ENCODE data around the gene WBP11. TPM values are rescaled to one million over a fixed set of nuclear protein-coding genes. Genes with fewer than 3 reads are reported as not detected.

Gene WBP11
- polyA plus RNA-seq (2013), result 46.9 TPM

GRCh38 chr12:14803011-14803829 lies at the start of gene WBP11, which contains the start of gene C12orf60:
Gene WBP11, minus strand, starts transcription at chr12:14803478. Its CDS starts 2,095 bp downstream, at chr12:14801383.
Gene C12orf60, plus strand, starts transcription at chr12:14803670. Its CDS starts 19,266 bp downstream, at chr12:14822936.
- DNase-seq, result peak; percentile 99
- Histone ChIP-seq H3K27ac (ENCODE audit: insufficient read depth in 1 of 2, low read depth in 1 of 2, low read length in 2 of 2, poor library complexity in 1 of 2, severe bottlenecking in 2 of 2) (peak within 1 kb of the TSS; percentile 91 to 97), H3K4me3 (ENCODE audit: control insufficient read depth in 1 of 7, extremely low read depth in 1 of 7, insufficient read depth in 4 of 7, low read depth in 2 of 7, low read length in 6 of 7) (peak within 1 kb of the TSS; percentile 86 to 99 (median 95)), H3K36me3 (ENCODE audit: control insufficient read depth in 4 of 4, insufficient read depth in 4 of 4, low read length in 3 of 4) (peaks cover 4 to 21% (median 7%) of the 10 kb centered on the region in 4 experiments), H3K4me1 (ENCODE audit: control extremely low read depth in 1 of 4, control insufficient read depth in 4 of 4, insufficient read depth in 4 of 4, low read length in 3 of 4) (peaks cover 2 to 23% (median 12%) of the 10 kb centered on the region in 4 experiments), H3K27me3 (replicated peaks in 2 of 5; ENCODE audit: control insufficient read depth in 4 of 5, insufficient read depth in 5 of 5, low read length in 4 of 5) (no peaks in the 10 kb centered on the region), H3K9me3 (ENCODE audit: control extremely low read depth in 1 of 5, control insufficient read depth in 4 of 5, insufficient read depth in 2 of 5, low read depth in 1 of 5, low read length in 4 of 5) (no peaks in the 10 kb centered on the region)
- CTCF ChIA-PET, result interaction anchor here (1.3 to 6.8 kb wide), 5 partner anchors 11 to 31 kb away, joined by 3 to 64 read pairs (median 6); a partner anchor contains a TSS
- WGBS (ENCODE audit: insufficient coverage), result under 1% methylated on average over 38 of the region's 50 CpGs
- POLR2A ChIA-PET, result interaction anchor here (0.5 kb wide), 1 partner anchor 85 kb away, joined by 5 read pairs; no protein-coding TSS in a partner anchor

DNA sequence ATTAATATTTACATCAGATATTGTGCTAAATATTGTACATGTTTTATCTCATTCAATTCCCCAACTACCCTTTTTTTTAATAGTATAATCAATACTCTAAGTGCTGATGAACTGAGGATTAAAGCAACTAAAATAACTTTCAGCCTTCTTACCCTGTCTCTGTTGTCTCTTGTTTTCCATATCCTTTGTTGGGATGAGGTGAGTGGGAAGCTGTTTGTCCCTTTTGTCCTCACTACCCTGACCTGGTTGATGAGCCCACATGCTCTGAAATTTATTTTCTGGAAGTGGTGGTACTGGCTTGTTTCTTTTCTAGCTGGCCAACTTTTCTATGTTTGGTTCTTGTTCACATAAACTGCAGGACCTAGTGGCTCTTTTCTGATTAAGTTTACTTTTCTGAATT lies 49.6 kb upstream of the WBP11 start:
- peaks cover 0 to 8% (median 1%) of the 10 kb centered on the region in 4 experiments for H3K4me1 ChIP-seq (ENCODE audit: control extremely low read depth in 1 of 4, control insufficient read depth in 4 of 4, insufficient read depth in 4 of 4, low read length in 3 of 4)
- no peaks in the 10 kb centered on the region for H3K36me3 ChIP-seq (ENCODE audit: control insufficient read depth in 4 of 4, insufficient read depth in 4 of 4, low read length in 3 of 4)
- no peaks in the 10 kb centered on the region for H3K27me3 ChIP-seq (replicated peaks in 2 of 5; ENCODE audit: control insufficient read depth in 4 of 5, insufficient read depth in 5 of 5, low read length in 4 of 5)
- ChIA-PET CTCF (interaction anchor here (1.1 to 1.4 kb wide), 3 partner anchors 16 to 28 kb away, joined by 3 to 7 read pairs (median 3); no protein-coding TSS in a partner anchor), POLR2A (interaction anchor here (0.6 kb wide), 2 partner anchors 20 to 1607 kb away, joined by 3 read pairs; no protein-coding TSS in a partner anchor)
- DNase-seq, result no peak
- H3K4me3 ChIP-seq (ENCODE audit: control insufficient read depth in 1 of 7, extremely low read depth in 1 of 7, insufficient read depth in 4 of 7, low read depth in 2 of 7, low read length in 6 of 7), result no peak overlapping the region
- peaks cover 0 to 2% (median 0%) of the 10 kb centered on the region in 5 experiments for H3K9me3 ChIP-seq (ENCODE audit: control extremely low read depth in 1 of 5, control insufficient read depth in 4 of 5, insufficient read depth in 2 of 5, low read depth in 1 of 5, low read length in 4 of 5)
- no peak overlapping the region for H3K27ac ChIP-seq (ENCODE audit: insufficient read depth in 1 of 2, low read depth in 1 of 2, low read length in 2 of 2, poor library complexity in 1 of 2, severe bottlenecking in 2 of 2)

DNA sequence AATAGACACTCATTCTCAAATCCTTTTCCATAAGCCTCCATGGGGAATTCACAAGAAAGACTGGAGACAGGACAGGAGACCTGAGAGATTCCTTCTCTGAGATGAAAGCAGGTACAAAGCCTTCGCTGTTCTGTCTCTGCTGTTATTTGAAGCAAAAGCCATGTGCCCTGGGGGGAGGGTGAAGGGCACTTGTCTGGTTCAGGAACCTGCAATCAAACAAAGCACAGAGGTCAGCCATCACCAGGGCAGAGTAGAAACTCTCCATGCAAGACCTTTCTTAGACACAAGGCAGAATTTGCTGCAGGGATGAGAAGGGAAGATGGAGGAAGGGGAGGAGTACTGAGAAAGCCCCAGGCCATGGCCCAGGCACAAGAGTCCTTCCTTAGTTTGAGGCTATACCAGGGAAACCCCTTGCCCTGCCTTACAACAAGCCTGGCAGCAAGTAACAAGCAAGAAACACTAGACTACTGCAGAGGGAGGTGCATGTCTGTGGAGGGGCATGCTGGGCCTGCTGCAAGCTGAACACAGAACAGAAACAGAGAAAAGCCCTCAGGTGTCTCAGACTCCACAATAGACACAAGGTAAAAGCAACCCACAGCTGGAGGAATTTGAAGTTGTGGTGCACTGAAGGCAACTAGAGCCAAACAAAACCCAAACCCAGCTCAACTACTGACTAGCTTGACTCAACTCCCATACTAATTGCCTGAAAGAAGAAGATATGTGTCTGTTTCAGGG lies 47.8 kb upstream of the WBP11 start:
- no peak for DNase-seq
- H3K36me3 ChIP-seq (ENCODE audit: control insufficient read depth in 4 of 4, insufficient read depth in 4 of 4, low read length in 3 of 4), result no peaks in the 10 kb centered on the region
- no peaks in the 10 kb centered on the region for H3K9me3 ChIP-seq (ENCODE audit: control extremely low read depth in 1 of 5, control insufficient read depth in 4 of 5, insufficient read depth in 2 of 5, low read depth in 1 of 5, low read length in 4 of 5)
- WGBS (ENCODE audit: insufficient coverage), result 67% methylated on average over 1 of the region's 1 CpG
- no peak overlapping the region for H3K27ac ChIP-seq (ENCODE audit: insufficient read depth in 1 of 2, low read depth in 1 of 2, low read length in 2 of 2, poor library complexity in 1 of 2, severe bottlenecking in 2 of 2)
- H3K4me1 ChIP-seq (ENCODE audit: control extremely low read depth in 1 of 4, control insufficient read depth in 4 of 4, insufficient read depth in 4 of 4, low read length in 3 of 4), result peaks cover 3 to 13% (median 5%) of the 10 kb centered on the region in 4 experiments
- CTCF ChIA-PET, result interaction anchor here (0.8 to 1.3 kb wide), 2 partner anchors 43 to 144 kb away, joined by 3 to 4 read pairs; no protein-coding TSS in a partner anchor
- no peaks in the 10 kb centered on the region for H3K27me3 ChIP-seq (replicated peaks in 2 of 5; ENCODE audit: control insufficient read depth in 4 of 5, insufficient read depth in 5 of 5, low read length in 4 of 5)
- POLR2A ChIA-PET, result no interaction called here
- no peak overlapping the region for H3K4me3 ChIP-seq (ENCODE audit: control insufficient read depth in 1 of 7, extremely low read depth in 1 of 7, insufficient read depth in 4 of 7, low read depth in 2 of 7, low read length in 6 of 7)

DNA sequence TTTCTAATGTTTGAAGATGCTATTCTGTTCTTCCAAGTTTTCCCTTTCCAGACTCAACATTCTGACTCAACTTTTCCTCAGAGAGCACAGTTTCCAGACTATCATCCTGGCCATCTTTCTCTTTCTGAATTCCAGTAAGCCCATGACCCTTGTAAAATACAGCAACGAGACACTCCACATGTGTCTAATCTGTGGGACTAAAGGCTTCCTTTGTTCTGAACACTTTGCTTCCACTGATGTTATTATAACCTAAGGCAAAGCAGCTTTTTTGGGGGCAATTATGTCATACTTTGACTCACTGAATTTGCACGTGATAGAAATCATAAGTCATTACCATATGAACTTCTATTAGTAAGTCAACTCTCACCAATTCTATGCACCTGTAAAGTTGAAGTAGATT lies 46.4 kb upstream of the WBP11 start:
- H3K4me1 ChIP-seq (ENCODE audit: control extremely low read depth in 1 of 4, control insufficient read depth in 4 of 4, insufficient read depth in 4 of 4, low read length in 3 of 4), result peaks cover 5 to 12% (median 10%) of the 10 kb centered on the region in 4 experiments
- no peaks in the 10 kb centered on the region for H3K36me3 ChIP-seq (ENCODE audit: control insufficient read depth in 4 of 4, insufficient read depth in 4 of 4, low read length in 3 of 4)
- no peaks in the 10 kb centered on the region for H3K9me3 ChIP-seq (ENCODE audit: control extremely low read depth in 1 of 5, control insufficient read depth in 4 of 5, insufficient read depth in 2 of 5, low read depth in 1 of 5, low read length in 4 of 5)
- ChIA-PET POLR2A (no interaction called here), CTCF (interaction anchor here (1.0 kb wide), 1 partner anchor 44 kb away, joined by 3 read pairs; no protein-coding TSS in a partner anchor)
- no peak for DNase-seq
- no peaks in the 10 kb centered on the region for H3K27me3 ChIP-seq (replicated peaks in 2 of 5; ENCODE audit: control insufficient read depth in 4 of 5, insufficient read depth in 5 of 5, low read length in 4 of 5)
- no peak overlapping the region for H3K4me3 ChIP-seq (ENCODE audit: control insufficient read depth in 1 of 7, extremely low read depth in 1 of 7, insufficient read depth in 4 of 7, low read depth in 2 of 7, low read length in 6 of 7)
- WGBS (ENCODE audit: insufficient coverage), result 100% methylated on average over 2 of the region's 2 CpGs
- H3K27ac ChIP-seq (ENCODE audit: insufficient read depth in 1 of 2, low read depth in 1 of 2, low read length in 2 of 2, poor library complexity in 1 of 2, severe bottlenecking in 2 of 2), result no peak overlapping the region

GRCh38 chr12:14846876-14847580 lies 43.8 kb upstream of the WBP11 start:
- DNase-seq, result no peak
- Histone ChIP-seq H3K9me3 (ENCODE audit: control extremely low read depth in 1 of 5, control insufficient read depth in 4 of 5, insufficient read depth in 2 of 5, low read depth in 1 of 5, low read length in 4 of 5) (no peaks in the 10 kb centered on the region), H3K36me3 (ENCODE audit: control insufficient read depth in 4 of 4, insufficient read depth in 4 of 4, low read length in 3 of 4) (no peaks in the 10 kb centered on the region), H3K4me3 (ENCODE audit: control insufficient read depth in 1 of 7, extremely low read depth in 1 of 7, insufficient read depth in 4 of 7, low read depth in 2 of 7, low read length in 6 of 7) (no peak overlapping the region), H3K27ac (ENCODE audit: insufficient read depth in 1 of 2, low read depth in 1 of 2, low read length in 2 of 2, poor library complexity in 1 of 2, severe bottlenecking in 2 of 2) (no peak overlapping the region), H3K27me3 (replicated peaks in 2 of 5; ENCODE audit: control insufficient read depth in 4 of 5, insufficient read depth in 5 of 5, low read length in 4 of 5) (no peaks in the 10 kb centered on the region), H3K4me1 (ENCODE audit: control extremely low read depth in 1 of 4, control insufficient read depth in 4 of 4, insufficient read depth in 4 of 4, low read length in 3 of 4) (peaks cover 5 to 12% (median 9%) of the 10 kb centered on the region in 4 experiments)
- ChIA-PET POLR2A (interaction anchor here (0.9 kb wide), 1 partner anchor 113 kb away, joined by 3 read pairs; no protein-coding TSS in a partner anchor), CTCF (interaction anchor here (0.9 to 4.9 kb wide), 15 partner anchors 37 to 374 kb away, joined by 3 to 43 read pairs (median 4); partner anchors contain the start of gene RERG)
- 86% methylated on average over 2 of the region's 4 CpGs for WGBS (ENCODE audit: insufficient coverage)

- peak; percentile 26 to 54 (median 49) for DNase-seq
- ChIA-PET POLR2A (interaction anchor here (0.9 kb wide), 1 partner anchor 114 kb away, joined by 3 read pairs; no protein-coding TSS in a partner anchor), CTCF (interaction anchor here (0.7 to 4.9 kb wide), 14 partner anchors 9 to 172 kb away, joined by 3 to 43 read pairs (median 4); partner anchors contain the start of gene ERP27)
- Histone ChIP-seq H3K27me3 (replicated peaks in 2 of 5; ENCODE audit: control insufficient read depth in 4 of 5, insufficient read depth in 5 of 5, low read length in 4 of 5) (no peaks in the 10 kb centered on the region), H3K9me3 (ENCODE audit: control extremely low read depth in 1 of 5, control insufficient read depth in 4 of 5, insufficient read depth in 2 of 5, low read depth in 1 of 5, low read length in 4 of 5) (no peaks in the 10 kb centered on the region), H3K4me1 (ENCODE audit: control extremely low read depth in 1 of 4, control insufficient read depth in 4 of 4, insufficient read depth in 4 of 4, low read length in 3 of 4) (peaks cover 5 to 12% (median 9%) of the 10 kb centered on the region in 4 experiments), H3K36me3 (ENCODE audit: control insufficient read depth in 4 of 4, insufficient read depth in 4 of 4, low read length in 3 of 4) (no peaks in the 10 kb centered on the region), H3K4me3 (ENCODE audit: control insufficient read depth in 1 of 7, extremely low read depth in 1 of 7, insufficient read depth in 4 of 7, low read depth in 2 of 7, low read length in 6 of 7) (peak overlapping the region in 1 of 7 experiments; percentile 24), H3K27ac (ENCODE audit: insufficient read depth in 1 of 2, low read depth in 1 of 2, low read length in 2 of 2, poor library complexity in 1 of 2, severe bottlenecking in 2 of 2) (no peak overlapping the region)
- WGBS (ENCODE audit: insufficient coverage), result 57% methylated on average over 2 of the region's 3 CpGs
Observed at GRCh38 chr12:14846042-14846587, 42.8 kb upstream of the WBP11 start.
